Activated naive CD8-positive, alpha-beta T cell treated with anti-CD3 and anti-CD28 coated beads, Interleukin-2, amount 50 U/mL, for 24 hours (primary cell): ENCODE data around the gene CEACAM18.

Experiments used
- ATAC-seq: fragments of 150-1000 bp; cut with Tn5 transposase; one replicate; pipeline ENCODE4 v1.10.0; 2021
- DNase-seq: peaks from one replicate; pipeline ENCODE4 v3.0.0; 2021
- H3K27ac Mint-ChIP-seq: one replicate; pipeline ENCODE4 v1.8.0; 2021; ENCODE audit warnings: mild to moderate bottlenecking, mixed read lengths
- H3K27me3 Mint-ChIP-seq: one replicate; pipeline ENCODE4 v1.8.0; 2021; ENCODE audit warnings: mixed read lengths
- H3K36me3 Mint-ChIP-seq: one replicate; pipeline ENCODE4 v1.8.0; 2021; ENCODE audit warnings: low read depth, mixed read lengths
- H3K4me1 Mint-ChIP-seq: one replicate; pipeline ENCODE4 v1.8.0; 2021; ENCODE audit warnings: mixed read lengths
- H3K4me3 Mint-ChIP-seq: one replicate; pipeline ENCODE4 v1.8.0; 2021; ENCODE audit warnings: mild to moderate bottlenecking, moderate library complexity, mixed read lengths
- H3K9me3 Mint-ChIP-seq: one replicate; pipeline ENCODE4 v1.8.0; 2021; ENCODE audit warnings: mixed read lengths

Gene CEACAM18

DNA sequence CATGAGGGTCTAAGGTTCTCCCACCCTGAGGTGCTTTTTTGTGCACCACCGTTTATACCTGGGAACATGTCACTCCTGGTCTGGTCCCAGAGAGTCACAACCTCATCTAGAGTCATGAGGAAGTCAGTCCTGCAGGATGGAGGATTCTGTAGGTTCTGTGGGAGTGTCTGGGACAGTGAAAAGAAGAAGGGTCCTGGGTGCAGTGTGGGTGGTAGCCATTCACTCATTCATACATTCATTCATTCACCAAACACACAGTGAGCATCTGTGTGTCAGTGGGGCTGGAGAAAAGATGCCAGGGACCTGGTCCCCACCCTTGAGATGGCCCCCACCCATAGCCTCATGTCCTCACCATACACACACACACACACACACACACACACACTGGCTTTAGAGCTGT is 8.7 kb upstream of the CEACAM18 start:
- Mint-ChIP-seq H3K27me3 (peaks cover 30% of the 10 kb centered on the region), H3K27ac (no peak overlapping the region), H3K4me1 (peaks cover 48% of the 10 kb centered on the region), H3K4me3 (no peak overlapping the region), H3K9me3 (no peaks in the 10 kb centered on the region), H3K36me3 (no peaks in the 10 kb centered on the region)
- DNase-seq: no peak
- ATAC-seq: no peak

DNA sequence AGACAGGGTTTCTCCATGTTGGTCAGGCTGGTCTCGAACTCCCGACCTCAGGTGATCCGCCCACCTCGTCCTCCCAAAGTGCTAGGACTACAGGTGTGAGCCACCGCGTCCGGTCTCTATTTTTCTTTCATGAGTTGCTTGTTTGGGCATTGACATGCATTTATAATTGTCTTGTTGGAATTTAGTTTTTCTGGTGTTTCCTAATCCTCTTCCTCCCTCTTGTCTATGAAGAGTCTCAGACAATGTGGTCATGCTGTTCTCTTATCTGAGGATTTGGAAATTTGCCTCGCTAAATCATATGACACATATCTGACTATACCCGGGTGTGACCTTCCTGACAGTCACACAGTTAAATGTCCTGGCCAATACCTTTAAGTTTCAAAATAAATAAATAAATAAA is 7.4 kb upstream of the CEACAM18 start:
- H3K4me1 Mint-ChIP-seq: peaks cover 50% of the 10 kb centered on the region
- no peak overlapping the region for H3K4me3 Mint-ChIP-seq
- peaks cover 23% of the 10 kb centered on the region for H3K27me3 Mint-ChIP-seq
- H3K36me3 Mint-ChIP-seq: no peaks in the 10 kb centered on the region
- no peak for ATAC-seq
- no peaks in the 10 kb centered on the region for H3K9me3 Mint-ChIP-seq
- no peak for DNase-seq
- no peak overlapping the region for H3K27ac Mint-ChIP-seq

DNA sequence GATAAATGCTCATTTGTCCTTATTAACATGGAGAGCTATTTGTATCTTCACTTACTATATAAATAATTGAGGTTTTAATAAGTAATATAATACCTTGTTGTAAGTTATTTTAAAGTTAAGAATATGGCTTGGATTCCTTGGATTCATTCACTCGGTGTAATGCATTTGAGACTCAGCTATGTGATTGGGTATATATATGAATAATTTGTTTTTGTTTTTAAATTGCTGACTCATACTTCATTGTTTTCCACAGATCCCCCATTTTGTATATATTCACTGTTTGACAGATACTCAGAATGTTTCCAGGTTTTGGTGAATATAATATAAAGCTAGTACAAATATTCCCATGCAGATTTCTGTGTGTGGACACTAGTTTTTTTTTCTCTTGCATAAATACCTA is 6.8 kb upstream of the CEACAM18 start:
- Mint-ChIP-seq H3K36me3 (no peaks in the 10 kb centered on the region), H3K4me1 (peaks cover 44% of the 10 kb centered on the region), H3K4me3 (no peak overlapping the region)

DNA sequence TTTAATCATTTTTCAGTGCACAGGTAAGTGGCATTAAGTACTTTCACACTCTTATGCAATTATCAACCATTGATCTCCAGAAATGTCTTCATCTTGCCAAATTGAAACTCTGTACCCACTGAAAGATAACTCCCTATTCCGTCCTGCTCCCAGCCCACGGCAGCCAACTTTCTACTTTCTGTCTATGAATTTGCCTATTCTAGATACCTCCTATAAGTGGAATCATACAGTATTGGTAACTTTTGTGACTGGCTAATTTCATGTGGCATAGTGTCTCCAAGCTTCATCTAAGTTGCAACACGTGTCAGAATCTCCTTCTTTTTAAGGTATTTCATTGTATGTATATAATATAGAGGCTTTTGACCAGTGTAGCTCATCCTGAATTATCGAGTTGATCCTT is 5.7 kb upstream of the CEACAM18 start:
- Mint-ChIP-seq H3K4me1 (peaks cover 38% of the 10 kb centered on the region), H3K9me3 (no peaks in the 10 kb centered on the region), H3K36me3 (no peaks in the 10 kb centered on the region), H3K27me3 (peaks cover 13% of the 10 kb centered on the region), H3K27ac (no peak overlapping the region), H3K4me3 (no peak overlapping the region)
- DNase-seq (no peak), ATAC-seq (no peak)

More for the DNA sequence above, 6.8 kb upstream of the CEACAM18 start:
- no peak for ATAC-seq
- H3K27ac Mint-ChIP-seq: no peak overlapping the region
- no peaks in the 10 kb centered on the region for H3K9me3 Mint-ChIP-seq
- H3K27me3 Mint-ChIP-seq: peaks cover 20% of the 10 kb centered on the region
- no peak for DNase-seq

DNA sequence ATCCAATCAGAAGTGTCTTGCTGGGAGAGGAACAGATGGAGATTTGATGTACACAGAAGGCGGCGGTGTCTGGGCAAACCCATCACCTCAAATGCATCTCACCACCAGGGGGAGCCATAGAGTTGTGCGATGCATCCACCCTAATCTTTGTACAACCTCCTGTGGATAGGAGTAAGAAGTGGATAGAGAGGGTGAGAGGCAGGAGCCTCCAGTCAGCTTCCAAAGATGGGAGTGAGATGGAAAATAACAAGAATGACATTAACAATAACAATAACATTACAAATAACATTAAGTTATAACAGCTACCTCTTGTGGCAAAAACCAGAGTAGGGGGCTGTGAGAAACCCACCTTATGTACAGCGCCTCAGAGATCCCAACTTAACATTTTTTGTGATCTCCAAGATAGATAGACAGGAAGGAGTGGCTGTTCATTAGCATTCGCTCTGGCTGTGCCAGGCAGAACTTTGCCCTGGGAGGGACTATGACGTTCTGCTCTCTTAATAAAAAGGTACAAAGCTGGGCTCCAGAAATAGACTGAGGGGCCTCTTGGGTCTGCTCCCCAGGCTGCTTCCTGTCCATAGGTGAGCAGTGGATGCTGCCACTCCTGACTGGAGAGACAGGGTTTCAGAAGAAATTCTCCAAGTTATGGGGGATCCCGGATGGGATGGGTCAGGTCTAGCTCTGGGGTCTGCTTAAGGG is 5.2 kb upstream of the CEACAM18 start:
- DNase-seq: peak; percentile 93

DNA sequence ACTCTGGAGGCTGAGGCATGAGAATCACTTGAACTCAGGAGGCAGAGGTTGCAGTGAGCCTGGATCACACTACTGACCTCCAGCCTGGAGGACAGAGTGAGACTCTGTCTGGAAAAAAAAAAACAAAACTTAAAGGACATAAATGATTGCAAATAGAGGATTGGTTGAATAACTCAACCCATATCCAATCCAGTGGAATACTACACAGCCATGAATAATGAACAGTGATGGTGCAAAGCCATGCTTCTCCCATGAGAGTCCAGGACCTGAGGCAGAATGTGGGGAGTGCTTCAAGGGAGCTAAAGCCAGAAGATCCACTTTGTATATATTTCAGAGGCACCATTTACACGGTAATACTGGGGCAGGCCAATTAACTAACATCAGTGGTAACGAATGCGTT is 2.2 kb upstream of the CEACAM18 start:
- DNase-seq (no peak), ATAC-seq (no peak)
- Mint-ChIP-seq H3K4me1 (peaks cover 54% of the 10 kb centered on the region), H3K27me3 (peaks cover 14% of the 10 kb centered on the region), H3K36me3 (no peaks in the 10 kb centered on the region), H3K9me3 (peaks cover 4% of the 10 kb centered on the region), H3K27ac (no peak overlapping the region), H3K4me3 (no peak overlapping the region)

More for the DNA sequence above, 5.2 kb upstream of the CEACAM18 start:
- peaks cover 33% of the 10 kb centered on the region for H3K4me1 Mint-ChIP-seq
- H3K27me3 Mint-ChIP-seq: peaks cover 10% of the 10 kb centered on the region
- peak; percentile 84 for ATAC-seq
- H3K27ac Mint-ChIP-seq: no peak overlapping the region
- H3K9me3 Mint-ChIP-seq: no peaks in the 10 kb centered on the region
- H3K4me3 Mint-ChIP-seq: no peak overlapping the region
- H3K36me3 Mint-ChIP-seq: no peaks in the 10 kb centered on the region

DNA sequence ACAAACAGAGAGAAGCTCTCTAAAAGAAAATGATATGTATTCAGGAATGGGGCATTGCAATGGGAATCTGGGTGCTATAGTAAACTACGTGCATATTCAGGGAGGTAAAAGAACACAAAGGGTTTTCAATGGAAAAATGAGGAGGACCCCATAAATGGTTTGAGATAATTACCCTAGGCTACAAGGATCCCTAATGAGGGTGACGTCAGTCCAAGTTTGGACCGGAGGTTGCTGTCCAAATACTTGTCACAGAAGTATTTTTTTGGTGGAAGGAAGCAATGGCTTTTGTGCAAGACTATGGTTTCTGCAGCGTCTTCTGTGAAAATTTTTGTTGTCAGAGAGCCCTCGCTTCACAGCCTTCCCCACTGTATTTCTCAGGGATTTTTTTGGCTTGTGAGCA is 995 bp upstream of the CEACAM18 start:
- H3K27ac Mint-ChIP-seq: no peak overlapping the region
- H3K27me3 Mint-ChIP-seq: peaks cover 23% of the 10 kb centered on the region
- no peaks in the 10 kb centered on the region for H3K36me3 Mint-ChIP-seq
- ATAC-seq (no peak), DNase-seq (no peak)
- peaks cover 4% of the 10 kb centered on the region for H3K9me3 Mint-ChIP-seq
- no peak overlapping the region for H3K4me3 Mint-ChIP-seq
- H3K4me1 Mint-ChIP-seq: peaks cover 51% of the 10 kb centered on the region

DNA sequence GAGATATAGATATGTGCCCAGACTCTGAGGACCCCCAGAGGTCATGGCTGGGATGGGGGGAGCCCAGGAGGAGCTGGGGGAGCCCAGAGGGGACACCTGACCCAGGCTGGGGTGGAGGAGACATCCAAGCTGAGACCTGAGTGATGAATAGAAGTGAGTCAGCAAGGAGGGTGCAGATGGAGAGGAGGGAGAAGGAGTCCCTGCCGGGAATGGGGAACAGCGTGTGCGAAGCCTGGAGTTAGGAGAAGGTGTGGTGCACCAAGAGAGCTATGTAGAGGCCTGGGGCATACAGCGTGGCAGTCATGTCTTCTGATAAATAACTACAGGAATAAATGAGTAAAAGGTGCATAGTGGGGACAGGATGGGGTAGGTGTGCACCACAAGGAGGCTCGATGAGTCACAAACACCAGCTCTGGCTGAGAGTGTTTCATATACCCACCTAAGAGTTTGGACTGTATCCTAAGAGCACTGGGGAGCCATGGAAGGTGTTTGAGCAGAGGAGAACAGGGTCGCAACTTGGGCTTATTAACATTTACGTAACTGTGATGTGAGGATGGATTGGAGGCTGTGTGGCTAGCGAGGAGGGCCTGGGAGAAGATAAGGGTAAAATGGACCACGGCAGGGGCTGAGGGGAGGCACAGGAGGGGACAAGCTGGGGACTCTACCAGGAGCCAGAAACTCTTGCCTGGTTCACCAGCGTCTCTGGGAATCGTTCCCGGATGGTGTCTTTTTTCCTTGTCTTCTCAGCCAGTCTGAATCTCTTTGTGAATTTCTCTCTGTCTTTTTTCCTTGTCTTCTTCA is 1.4 kb downstream of the CEACAM18 start:
- ATAC-seq (peak; percentile 96), DNase-seq (peak; percentile 41)
- Mint-ChIP-seq H3K4me3 (peak overlapping the region; percentile 3), H3K4me1 (peaks cover 34% of the 10 kb centered on the region), H3K36me3 (no peaks in the 10 kb centered on the region), H3K27me3 (peaks cover 32% of the 10 kb centered on the region), H3K9me3 (peaks cover 4% of the 10 kb centered on the region), H3K27ac (peak overlapping the region; percentile 46)

DNA sequence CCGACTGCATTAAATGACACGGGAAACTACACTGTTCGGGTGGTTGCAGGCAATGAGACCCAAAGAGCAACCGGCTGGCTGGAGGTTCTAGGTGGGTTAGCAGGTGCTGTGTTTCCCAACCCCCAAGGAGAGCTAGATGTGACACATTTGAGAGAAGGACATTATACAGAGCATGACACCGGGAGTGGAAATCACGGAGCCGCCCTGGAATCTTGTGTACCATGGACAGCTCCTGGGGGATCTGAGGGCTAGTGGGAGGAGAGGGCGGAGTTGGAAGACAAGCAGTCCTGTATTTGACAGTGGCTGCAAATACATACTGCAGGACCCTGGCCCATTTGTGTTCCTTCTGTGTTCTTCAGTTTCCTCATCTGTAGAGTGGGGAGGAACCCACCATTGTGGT is 2.3 kb downstream of the CEACAM18 start:
- no peaks in the 10 kb centered on the region for H3K36me3 Mint-ChIP-seq
- ATAC-seq: no peak
- H3K4me1 Mint-ChIP-seq: peaks cover 29% of the 10 kb centered on the region
- H3K27me3 Mint-ChIP-seq: peaks cover 37% of the 10 kb centered on the region
- no peak overlapping the region for H3K27ac Mint-ChIP-seq
- DNase-seq: no peak
- peaks cover 4% of the 10 kb centered on the region for H3K9me3 Mint-ChIP-seq
- H3K4me3 Mint-ChIP-seq: no peak overlapping the region

DNA sequence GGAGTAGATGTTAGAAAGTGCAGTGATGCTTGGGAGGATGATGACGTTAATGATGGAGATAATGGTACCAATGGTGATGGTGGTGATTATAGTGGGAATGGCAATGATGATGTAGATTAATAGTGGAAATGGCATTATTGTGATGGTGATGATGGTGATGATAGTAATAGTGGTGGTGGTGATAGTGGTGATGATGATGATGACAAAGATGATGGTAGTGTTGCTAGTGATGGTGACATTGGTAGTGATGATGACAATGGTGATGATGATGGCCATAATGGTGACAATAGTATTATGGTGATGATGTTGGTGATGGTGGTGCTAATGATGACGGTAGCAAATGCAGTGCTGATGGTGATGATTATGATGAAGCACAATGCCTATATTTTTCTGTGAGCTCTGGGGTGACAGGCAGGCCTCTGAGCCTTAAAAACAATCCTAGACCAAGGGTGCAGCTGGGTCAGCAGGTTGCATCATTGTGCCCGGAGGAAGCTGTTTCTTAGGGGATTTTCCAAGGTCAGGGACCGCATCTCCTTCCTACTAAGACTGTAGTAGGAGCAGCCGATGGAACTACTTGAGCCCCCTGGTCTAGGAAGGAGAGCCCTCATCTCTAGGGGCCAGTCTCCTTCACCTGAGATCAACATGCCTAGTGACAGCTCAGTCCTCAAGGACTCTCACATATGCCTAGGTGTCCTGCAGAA is 7.8 kb downstream of the CEACAM18 start:
- H3K4me3 Mint-ChIP-seq: no peak overlapping the region
- peaks cover 27% of the 10 kb centered on the region for H3K4me1 Mint-ChIP-seq
- ATAC-seq: no peak
- peaks cover 7% of the 10 kb centered on the region for H3K9me3 Mint-ChIP-seq
- DNase-seq: no peak
- no peak overlapping the region for H3K27ac Mint-ChIP-seq
- peaks cover 7% of the 10 kb centered on the region for H3K36me3 Mint-ChIP-seq
- peaks cover 30% of the 10 kb centered on the region for H3K27me3 Mint-ChIP-seq

DNA sequence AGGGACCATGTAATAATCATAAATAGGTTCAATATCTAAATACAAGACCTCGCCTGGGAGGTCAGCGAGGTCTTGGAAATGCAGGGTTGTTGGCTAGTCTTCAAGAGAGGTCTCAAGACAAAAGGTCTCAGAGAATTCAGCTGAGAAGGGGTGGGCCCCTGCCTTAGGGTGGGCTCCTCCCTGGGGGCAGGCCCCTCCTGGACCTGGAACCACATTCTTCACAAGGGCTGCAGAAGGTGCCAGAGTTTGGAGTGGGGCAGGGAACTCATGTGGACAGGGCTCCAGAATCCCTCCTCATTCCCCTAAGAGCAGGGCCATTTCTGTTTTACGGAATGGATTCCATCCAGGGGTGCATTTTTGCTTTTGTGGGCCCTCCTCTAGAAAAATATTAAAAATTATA is 10.2 kb downstream of the CEACAM18 start:
- Mint-ChIP-seq H3K4me3 (no peak overlapping the region), H3K4me1 (peaks cover 39% of the 10 kb centered on the region), H3K36me3 (peaks cover 11% of the 10 kb centered on the region), H3K27ac (peak overlapping the region; percentile 50), H3K9me3 (peaks cover 13% of the 10 kb centered on the region), H3K27me3 (peaks cover 22% of the 10 kb centered on the region)
- DNase-seq (no peak), ATAC-seq (no peak)

DNA sequence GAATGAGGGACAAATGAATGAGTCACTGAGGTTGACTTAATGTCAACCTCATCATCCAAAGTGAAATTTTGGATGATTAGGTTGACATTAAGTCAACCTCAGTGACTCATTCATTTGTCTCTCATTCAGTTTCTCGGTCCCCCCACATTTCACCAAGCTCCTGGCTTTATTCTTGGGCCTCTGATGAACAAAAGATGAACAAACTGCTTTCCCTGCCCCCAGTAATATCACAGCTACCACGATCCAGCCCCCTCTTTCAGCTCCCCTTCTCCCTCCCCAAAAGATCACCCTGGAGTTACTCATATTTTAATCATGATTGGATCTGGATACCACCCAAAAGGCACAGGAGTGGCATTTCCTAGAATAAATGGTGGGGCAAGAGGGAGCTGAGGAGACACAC is 10.8 kb downstream of the CEACAM18 start:
- DNase-seq: peak; percentile 44
- H3K9me3 Mint-ChIP-seq: peaks cover 19% of the 10 kb centered on the region

DNA sequence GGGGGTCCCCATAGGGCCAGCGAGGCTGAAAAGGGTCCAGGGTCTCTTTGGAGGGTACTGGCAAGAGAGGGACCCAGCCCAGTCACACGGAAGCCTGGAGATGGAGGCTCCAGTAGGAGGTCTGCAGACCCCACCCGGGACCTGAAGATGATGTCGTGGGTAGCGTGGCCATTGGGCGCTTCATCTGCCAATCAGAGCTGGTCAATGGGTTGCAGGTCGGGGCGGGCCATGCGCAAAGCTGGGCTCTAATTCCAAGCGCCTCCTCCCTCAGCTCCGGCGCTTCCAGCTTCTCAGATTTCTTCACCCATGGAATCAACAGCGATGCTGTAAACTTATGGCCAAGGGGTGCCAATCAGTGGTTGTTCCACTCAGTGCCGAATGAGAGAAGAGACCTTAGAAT is 12.3 kb downstream of the CEACAM18 start:
- Mint-ChIP-seq H3K27me3 (peaks cover 19% of the 10 kb centered on the region), H3K4me1 (peaks cover 47% of the 10 kb centered on the region), H3K27ac (no peak overlapping the region), H3K9me3 (peaks cover 22% of the 10 kb centered on the region), H3K36me3 (peaks cover 15% of the 10 kb centered on the region), H3K4me3 (no peak overlapping the region)
- DNase-seq (no peak), ATAC-seq (no peak)

More for the DNA sequence above, 10.8 kb downstream of the CEACAM18 start:
- H3K4me3 Mint-ChIP-seq: peak overlapping the region; percentile 27
- H3K4me1 Mint-ChIP-seq: peaks cover 44% of the 10 kb centered on the region
- H3K27ac Mint-ChIP-seq: peak overlapping the region; percentile 92
- peak; percentile 86 for ATAC-seq
- peaks cover 24% of the 10 kb centered on the region for H3K27me3 Mint-ChIP-seq
- H3K36me3 Mint-ChIP-seq: peaks cover 13% of the 10 kb centered on the region

DNA sequence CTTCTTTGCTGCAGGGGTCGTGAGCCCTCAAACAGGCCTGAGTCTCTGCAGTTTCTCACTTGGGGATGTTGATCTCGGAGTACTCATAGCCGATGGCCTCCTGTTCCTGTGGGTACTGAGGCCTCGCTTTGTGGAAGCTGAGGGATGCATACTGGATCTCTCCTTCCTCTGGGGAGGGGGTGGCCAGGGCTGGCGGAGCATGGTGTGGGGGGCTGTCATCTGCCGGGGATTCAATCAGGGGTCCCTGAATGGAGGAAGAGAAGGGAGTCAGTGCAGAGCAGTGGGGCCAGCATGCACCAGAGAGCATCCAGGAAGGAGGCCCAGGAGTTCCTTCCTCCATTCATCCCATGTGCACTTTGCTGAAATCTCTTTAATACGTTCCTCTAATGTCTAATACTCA is 13.2 kb downstream of the CEACAM18 start:
- Mint-ChIP-seq H3K4me3 (no peak overlapping the region), H3K4me1 (peaks cover 47% of the 10 kb centered on the region), H3K27ac (no peak overlapping the region), H3K27me3 (peaks cover 19% of the 10 kb centered on the region), H3K9me3 (peaks cover 17% of the 10 kb centered on the region), H3K36me3 (peaks cover 13% of the 10 kb centered on the region)
- DNase-seq (no peak), ATAC-seq (no peak)

DNA sequence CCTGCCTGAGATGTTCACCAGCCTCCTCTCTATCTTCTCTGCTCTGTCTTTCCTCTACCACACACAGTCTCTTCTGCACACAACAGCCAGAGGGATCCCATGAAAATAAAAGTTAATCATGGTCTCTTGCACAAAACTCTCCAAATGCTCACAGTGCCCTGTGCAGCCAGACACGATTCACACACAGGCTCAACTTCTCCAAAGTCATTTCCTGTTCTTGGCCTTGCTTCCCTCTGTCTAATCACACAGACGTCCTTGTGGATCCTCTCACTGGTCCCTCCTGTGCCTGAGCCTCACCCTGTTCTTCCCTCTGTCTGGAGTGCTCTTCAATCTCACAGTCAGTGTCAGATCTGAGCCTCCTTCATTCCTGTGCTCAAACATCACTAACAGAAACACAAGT is 15.4 kb downstream of the CEACAM18 start:
- Mint-ChIP-seq H3K4me1 (peaks cover 36% of the 10 kb centered on the region), H3K9me3 (peaks cover 17% of the 10 kb centered on the region), H3K27me3 (peaks cover 22% of the 10 kb centered on the region), H3K36me3 (peaks cover 10% of the 10 kb centered on the region), H3K27ac (no peak overlapping the region), H3K4me3 (no peak overlapping the region)
- ATAC-seq (no peak), DNase-seq (no peak)
